Superior temporal gyrus (tissue), 1 donor: Measurements from ENCODE around the gene FADS6.

ENCODE experiments used
- DNase-seq: peaks from one replicate; pipeline ENCODE4 v3.0.0-alpha.2; 2016; ENCODE audit errors: extremely low spot score

The FADS6 gene

GRCh38 chr17:74892013-74892841, 1.2 kb downstream of the FADS6 start:
- DNase-seq, result no peak

- DNase-seq, result no peak
Measured at GRCh38 chr17:74890554-74890953, 2.9 kb downstream of the FADS6 start.

- DNase-seq, result no peak
Measured at GRCh38 chr17:74888469-74888868, 5.0 kb downstream of the FADS6 start.

- DNase-seq, result no peak
Measured at GRCh38 chr17:74883241-74883745, 10.1 kb downstream of the FADS6 start.

DNA sequence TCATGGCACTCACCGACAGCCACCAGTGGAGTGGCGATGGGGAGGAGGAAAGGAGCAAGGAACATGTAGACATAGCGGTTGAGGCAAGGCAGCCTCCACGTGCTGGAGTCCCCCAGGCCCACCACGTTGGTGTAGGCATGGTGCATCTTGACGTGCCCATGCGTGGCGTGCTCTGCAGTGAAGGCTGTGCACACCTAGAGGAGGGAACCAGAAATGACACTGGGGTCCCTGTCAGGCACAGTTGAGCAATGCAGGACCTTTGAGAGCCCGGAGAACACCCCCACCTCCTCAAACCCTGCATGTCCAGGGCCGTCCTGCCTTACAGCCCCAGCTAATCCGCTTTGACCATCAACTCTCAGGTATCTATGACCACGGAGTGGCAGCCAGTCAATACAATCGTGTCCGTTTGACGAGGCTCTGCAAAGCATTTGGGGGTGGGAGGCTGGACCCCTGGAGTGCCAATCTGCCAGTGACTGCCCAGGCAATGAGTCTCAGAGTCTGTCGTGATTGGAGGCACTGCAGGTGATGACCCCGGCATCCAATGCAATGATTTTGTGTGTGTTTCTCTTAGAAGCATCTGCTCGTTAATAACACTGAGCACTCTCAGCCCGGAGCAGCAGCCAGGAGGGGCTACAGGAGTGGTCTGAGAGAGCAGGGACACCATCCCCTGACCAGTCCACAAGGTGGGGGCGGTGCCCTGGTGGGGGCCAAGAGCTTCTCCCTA, 10.8 kb downstream of the FADS6 start:
- no peak for DNase-seq

DNA sequence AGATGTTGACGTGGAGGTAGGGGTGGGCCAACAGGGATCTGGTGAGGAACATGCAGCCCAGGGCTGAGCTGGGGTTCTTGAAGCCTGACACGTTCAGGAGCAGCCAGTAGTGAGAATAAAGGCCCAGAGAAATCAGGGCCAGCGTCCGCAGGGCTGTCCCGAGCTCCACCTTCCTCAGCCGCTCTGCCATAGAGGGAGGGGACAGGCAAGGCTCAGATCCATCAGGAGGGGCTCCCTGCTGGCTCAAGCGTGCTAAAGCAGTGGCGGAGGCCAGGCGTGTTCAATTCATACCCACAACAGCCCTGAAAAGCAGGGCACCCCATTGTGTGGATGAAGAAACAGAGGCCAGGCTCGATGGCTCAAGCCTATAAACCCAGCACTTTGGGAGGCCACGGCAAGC, 12.4 kb downstream of the FADS6 start:
- no peak for DNase-seq

DNA sequence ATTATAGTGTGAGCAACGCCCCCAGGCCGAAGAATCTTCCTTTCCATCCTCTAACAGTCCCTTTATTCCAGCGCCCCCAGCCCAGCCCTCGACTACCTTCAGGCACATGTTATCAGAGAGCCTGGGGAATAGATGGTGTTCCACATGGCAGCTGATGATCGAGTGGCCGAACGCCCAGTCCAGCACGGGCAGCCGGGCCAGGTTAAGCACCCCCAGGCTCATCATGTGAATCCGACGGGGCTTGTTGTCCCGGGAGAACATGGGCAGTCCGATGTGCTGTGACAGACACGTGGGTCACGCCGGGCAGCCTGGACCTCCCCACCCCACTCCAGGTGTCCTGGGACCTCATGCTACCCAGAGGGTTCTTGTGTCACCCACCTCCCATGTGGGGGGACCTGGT, 14.1 kb downstream of the FADS6 start:
- no peak for DNase-seq

GRCh38 chr17:74878658-74879057, 14.8 kb downstream of the FADS6 start:
- DNase-seq, result no peak

DNA sequence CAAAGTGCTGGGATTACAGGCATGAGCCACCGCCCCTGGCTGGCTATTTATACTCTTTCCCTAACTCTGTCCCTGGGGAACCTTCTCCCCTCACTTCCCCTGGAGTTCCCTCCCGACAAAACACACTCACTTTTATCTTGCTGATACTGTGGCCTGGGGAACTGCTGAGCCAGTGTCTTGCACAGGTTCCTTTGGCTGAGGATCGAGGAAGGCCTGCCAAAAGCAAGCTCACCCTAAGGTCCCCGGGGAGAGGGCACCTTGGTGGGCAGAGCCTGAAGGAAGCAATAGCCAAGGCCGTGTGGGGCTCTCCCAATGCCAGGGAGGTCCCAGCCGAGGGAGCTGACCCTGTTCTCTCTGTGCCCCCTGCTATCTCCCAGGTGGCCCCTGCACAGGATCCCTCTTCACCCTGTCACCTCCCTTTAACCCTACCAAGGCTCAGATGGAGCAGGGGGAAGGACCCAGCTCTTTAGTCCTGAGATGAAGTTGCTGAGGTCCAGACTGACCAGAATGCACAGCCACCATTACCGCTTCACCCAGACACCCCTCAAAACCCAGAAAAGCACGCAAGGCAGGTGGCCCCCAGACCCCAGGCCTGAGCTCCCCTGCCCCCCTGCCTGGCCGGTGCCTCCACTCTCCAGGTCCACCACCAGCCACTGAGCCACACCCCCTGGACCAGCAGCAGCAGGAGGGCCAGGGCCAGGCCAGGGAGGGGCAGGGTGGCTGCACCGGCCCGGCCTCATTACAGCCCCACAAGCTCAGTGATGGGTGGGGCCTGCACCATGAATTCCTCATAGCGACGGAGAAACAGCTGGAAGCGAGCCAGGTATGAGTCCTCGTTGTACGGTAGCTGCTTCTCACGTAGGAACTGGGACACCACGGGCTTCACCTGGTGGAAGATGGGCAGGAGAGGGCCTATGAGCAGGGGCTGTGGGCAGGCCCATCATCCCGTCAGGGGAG, 15.6 kb downstream of the FADS6 start:
- no peak for DNase-seq

- DNase-seq, result no peak
Measured at GRCh38 chr17:74875977-74876593, 17.3 kb downstream of the FADS6 start.

DNA sequence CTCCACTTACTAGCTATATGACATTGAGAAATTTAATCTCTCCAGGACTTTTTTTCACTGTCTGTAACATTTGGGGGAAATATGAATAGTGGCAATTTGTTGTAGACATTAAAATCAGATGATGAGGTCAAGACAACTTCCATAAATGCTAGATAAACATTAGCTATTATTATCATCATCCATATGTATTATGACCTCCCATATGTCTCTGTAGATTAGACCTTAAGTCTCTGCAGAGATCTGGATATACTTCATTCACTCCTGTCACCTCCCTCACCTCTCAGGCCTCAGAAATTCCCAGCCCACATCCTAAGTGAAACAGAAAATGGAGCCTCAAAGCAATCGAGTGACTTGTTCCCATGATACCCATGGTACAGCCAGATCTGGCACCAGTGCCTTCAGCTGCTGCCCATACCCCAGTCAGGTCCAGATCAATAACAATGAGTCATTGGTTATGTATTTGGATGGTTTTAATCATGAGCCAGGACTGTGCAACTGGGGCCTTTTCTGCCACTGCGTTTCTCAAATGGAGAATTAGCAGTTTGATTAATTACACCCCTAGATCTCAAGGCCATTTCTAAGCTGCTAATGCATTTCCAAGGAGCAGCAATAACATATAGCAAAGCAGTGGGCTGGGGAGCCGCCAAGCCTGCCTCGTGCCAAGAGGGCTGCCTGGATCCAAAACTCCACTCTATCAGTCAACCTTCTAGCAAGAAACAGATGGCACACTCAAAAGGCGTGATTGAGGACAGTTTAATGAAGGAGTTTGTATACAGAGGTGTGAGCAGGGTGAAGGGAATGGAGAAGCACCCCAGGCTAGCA, 18.1 kb downstream of the FADS6 start:
- DNase-seq, result no peak

- no peak for DNase-seq
Measured at GRCh38 chr17:74874615-74875037, 18.8 kb downstream of the FADS6 start.

- DNase-seq, result no peak
Measured at GRCh38 chr17:74873874-74874614, 19.4 kb downstream of the FADS6 start.

DNA sequence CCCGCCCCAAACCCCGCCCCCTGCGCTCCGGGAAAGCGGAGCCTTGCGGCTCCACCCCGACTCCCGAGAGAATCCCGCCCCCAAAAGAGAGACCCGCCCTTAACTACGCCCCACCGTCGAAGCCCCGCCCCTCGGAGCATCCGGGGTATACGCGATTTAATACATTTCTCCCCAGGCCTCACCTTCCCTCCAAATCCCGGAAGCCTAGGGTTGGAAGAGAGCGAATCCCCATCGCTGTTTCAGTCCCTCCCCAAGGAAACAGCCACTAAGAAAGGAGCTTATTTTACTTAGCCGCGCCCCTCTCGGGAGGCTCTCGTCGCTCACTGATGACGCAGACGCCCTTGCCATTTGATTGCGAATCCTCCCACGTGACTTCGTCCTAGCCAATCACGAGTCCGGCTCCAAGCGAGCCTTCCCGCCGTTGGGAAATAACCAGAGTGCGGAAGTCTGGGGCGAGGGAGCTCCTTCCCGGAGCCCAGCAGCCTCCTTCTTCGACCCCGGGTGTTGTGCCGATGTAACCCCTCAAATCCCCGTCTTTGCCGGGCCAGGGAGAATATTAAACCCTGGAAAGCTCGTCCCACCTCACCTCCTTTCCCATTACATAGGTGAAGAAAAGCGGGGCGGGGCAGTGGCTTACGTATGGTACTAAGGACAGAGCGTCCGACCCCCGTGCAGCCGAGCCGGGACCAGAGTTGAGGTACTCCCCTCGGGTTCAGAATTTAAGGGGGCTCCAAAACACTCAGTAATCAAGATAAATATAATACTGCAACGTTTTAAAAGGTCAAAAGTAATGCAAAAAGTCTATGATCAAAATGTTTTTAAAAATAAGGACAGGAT, 20.2 kb downstream of the FADS6 start:
- DNase-seq, result peak; percentile 100

GRCh38 chr17:74872313-74873036, 21.0 kb downstream of the FADS6 start, which contains the start of gene FDXR:
Gene FDXR, minus strand, starts transcription at chr17:74872994. Its CDS starts 50 bp downstream, at chr17:74872944.
- no peak for DNase-seq

- DNase-seq, result no peak
Measured at GRCh38 chr17:74871356-74872076, 21.9 kb downstream of the FADS6 start.

GRCh38 chr17:74870512-74870911, 22.9 kb downstream of the FADS6 start:
- no peak for DNase-seq
